ENCODE results near the gene SGTB.

DNA sequence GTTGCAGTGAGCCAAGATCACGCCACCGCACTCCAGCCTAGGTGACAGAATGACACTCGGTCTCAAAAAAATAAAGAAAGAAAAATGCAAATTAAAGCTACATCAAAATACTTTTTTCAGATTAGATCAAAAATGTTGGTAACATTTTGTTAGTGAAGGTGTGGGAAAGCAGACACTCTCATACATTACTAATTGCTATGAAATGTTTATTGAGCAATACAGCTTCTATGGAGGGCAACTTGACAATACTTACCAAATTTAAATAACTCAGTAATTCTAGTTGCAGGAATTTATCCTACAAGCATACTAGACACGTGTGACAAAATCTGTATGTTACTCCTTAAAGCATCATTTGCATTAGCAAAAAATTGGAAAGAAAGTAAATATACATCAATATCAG is 101.9 kb downstream of the SGTB start:
- TF ChIP-seq POLR2A (IDR thresholded peaks at IDR 0.05), result no peak
- TF ChIP-seq, protein P1, sequence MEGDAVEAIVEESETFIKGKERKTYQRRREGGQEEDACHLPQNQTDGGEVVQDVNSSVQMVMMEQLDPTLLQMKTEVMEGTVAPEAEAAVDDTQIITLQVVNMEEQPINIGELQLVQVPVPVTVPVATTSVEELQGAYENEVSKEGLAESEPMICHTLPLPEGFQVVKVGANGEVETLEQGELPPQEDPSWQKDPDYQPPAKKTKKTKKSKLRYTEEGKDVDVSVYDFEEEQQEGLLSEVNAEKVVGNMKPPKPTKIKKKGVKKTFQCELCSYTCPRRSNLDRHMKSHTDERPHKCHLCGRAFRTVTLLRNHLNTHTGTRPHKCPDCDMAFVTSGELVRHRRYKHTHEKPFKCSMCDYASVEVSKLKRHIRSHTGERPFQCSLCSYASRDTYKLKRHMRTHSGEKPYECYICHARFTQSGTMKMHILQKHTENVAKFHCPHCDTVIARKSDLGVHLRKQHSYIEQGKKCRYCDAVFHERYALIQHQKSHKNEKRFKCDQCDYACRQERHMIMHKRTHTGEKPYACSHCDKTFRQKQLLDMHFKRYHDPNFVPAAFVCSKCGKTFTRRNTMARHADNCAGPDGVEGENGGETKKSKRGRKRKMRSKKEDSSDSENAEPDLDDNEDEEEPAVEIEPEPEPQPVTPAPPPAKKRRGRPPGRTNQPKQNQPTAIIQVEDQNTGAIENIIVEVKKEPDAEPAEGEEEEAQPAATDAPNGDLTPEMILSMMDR (IDR thresholded peaks at IDR 0.05), result no peak

Data from body of pancreas (tissue), 4 donors.